SK-N-SH treated with all-trans-retinoic acid at 6 μM for 48 hours (cell line): Measurements from ENCODE around the gene CEACAM4.

Experiments
- ATAC-seq: fragments of 200-7000 bp; cut with Tn5 transposase; 3 replicates; pipeline ENCODE4 v1.9.1; 2020; ENCODE audit warnings: mild to moderate bottlenecking, moderate library complexity
- ARNTL ChIP-seq: fragments of 450-650 bp; formaldehyde crosslinking; IDR thresholded peaks from 2 replicates; pipeline ENCODE4 v1.5.0; 2020; ENCODE audit warnings: low read depth, mild to moderate bottlenecking, moderate library complexity, borderline replicate concordance
- BACH2 ChIP-seq: fragments of 250-450 bp; sonication (Bioruptor Pico); IDR thresholded peaks from 2 replicates; pipeline ENCODE4 v1.9.0; 2021; ENCODE audit warnings: mild to moderate bottlenecking, borderline replicate concordance
- CSDC2 ChIP-seq: fragments of 250-450 bp; sonication (Bioruptor Pico); IDR thresholded peaks from 2 replicates; pipeline ENCODE4 v1.5.0; 2020; ENCODE audit warnings: mild to moderate bottlenecking, moderate library complexity
- CSRNP3 ChIP-seq: fragments of 250-450 bp; sonication (Bioruptor Pico); IDR thresholded peaks from 2 replicates; pipeline ENCODE4 v1.5.1; 2021; ENCODE audit warnings: mild to moderate bottlenecking, moderate library complexity
- ESRRG ChIP-seq: fragments of 250-450 bp; sonication (Bioruptor Pico); IDR thresholded peaks from 2 replicates; pipeline ENCODE4 v1.6.1; 2021; ENCODE audit warnings: mild to moderate bottlenecking
- GLIS3 ChIP-seq: fragments of 250-450 bp; sonication (Bioruptor Pico); IDR thresholded peaks from 2 replicates; pipeline ENCODE4 v1.5.0; 2020; ENCODE audit warnings: mild to moderate bottlenecking, moderate library complexity
- ISL1 ChIP-seq: fragments of 250-450 bp; sonication (Bioruptor Pico); IDR thresholded peaks from 2 replicates; pipeline ENCODE4 v2.1.2; 2022; ENCODE audit warnings: mild to moderate bottlenecking, moderate library complexity
- PATZ1 ChIP-seq: fragments of 250-450 bp; sonication (Bioruptor Pico); IDR thresholded peaks from 2 replicates; pipeline ENCODE4 v1.8.0; 2020; ENCODE audit warnings: mild to moderate bottlenecking, moderate library complexity, borderline replicate concordance
- PPARA ChIP-seq: fragments of 250-450 bp; sonication (Bioruptor Pico); IDR thresholded peaks from 2 replicates; pipeline ENCODE4 v1.5.0; 2020; ENCODE audit warnings: mild to moderate bottlenecking, borderline replicate concordance
- RARB ChIP-seq: fragments of 250-450 bp; sonication (Bioruptor Pico); IDR thresholded peaks from 2 replicates; pipeline ENCODE4 v1.8.0; 2021; ENCODE audit warnings: mild to moderate bottlenecking, moderate library complexity
- SNAI2 ChIP-seq: fragments of 250-450 bp; sonication (Bioruptor Pico); IDR thresholded peaks from 2 replicates; pipeline ENCODE4 v1.5.0; 2020; ENCODE audit warnings: mild to moderate bottlenecking, moderate library complexity
- TCF4 ChIP-seq: fragments of 250-450 bp; sonication (Bioruptor Pico); IDR thresholded peaks from 2 replicates; pipeline ENCODE4 v1.8.0; 2021; ENCODE audit warnings: mild to moderate bottlenecking, moderate library complexity, borderline replicate concordance
- TOX ChIP-seq: fragments of 250-450 bp; sonication (Bioruptor Pico); IDR thresholded peaks from 2 replicates; pipeline ENCODE4 v1.8.0; 2021; ENCODE audit warnings: mild to moderate bottlenecking, moderate library complexity, borderline replicate concordance
- TSHZ2 ChIP-seq: fragments of 250-450 bp; sonication (Bioruptor Pico); IDR thresholded peaks from 2 replicates; pipeline ENCODE4 v1.5.0; 2020; ENCODE audit warnings: mild to moderate bottlenecking, moderate library complexity
- ZC3H10 ChIP-seq: fragments of 250-450 bp; sonication (Bioruptor Pico); IDR thresholded peaks from 2 replicates; pipeline ENCODE4 v1.5.1; 2021; ENCODE audit warnings: mild to moderate bottlenecking, moderate library complexity
- ZFP3 ChIP-seq: fragments of 250-450 bp; sonication (Bioruptor Pico); IDR thresholded peaks from 2 replicates; pipeline ENCODE4 v1.5.0; 2020; ENCODE audit warnings: mild to moderate bottlenecking, moderate library complexity
- ZFP30 ChIP-seq: fragments of 450-650 bp; formaldehyde crosslinking; IDR thresholded peaks from 2 replicates; pipeline ENCODE4 v1.5.0; 2022; ENCODE audit warnings: mild to moderate bottlenecking, moderate library complexity
- ZNF565 ChIP-seq: fragments of 450-650 bp; formaldehyde crosslinking; conservative IDR thresholded peaks from 2 replicates; pipeline ENCODE4 v1.5.0; 2020; ENCODE audit warnings: low read depth, mild to moderate bottlenecking, moderate library complexity
- ZNF70 ChIP-seq: fragments of 450-650 bp; formaldehyde crosslinking; IDR thresholded peaks from 2 replicates; pipeline ENCODE4 v1.5.0; 2020; ENCODE audit warnings: mild to moderate bottlenecking, moderate library complexity
- ZNF8 ChIP-seq: fragments of 450-650 bp; formaldehyde crosslinking; IDR thresholded peaks from 2 replicates; pipeline ENCODE4 v1.5.0; 2020; ENCODE audit warnings: mild to moderate bottlenecking, moderate library complexity
- TF ChIP-seq, protein P1 (sequence below): fragments of 250-450 bp; sonication (Bioruptor Pico); IDR thresholded peaks from 2 replicates; pipeline ENCODE4 v1.8.0; 2021; ENCODE audit warnings: low read depth, mild to moderate bottlenecking, moderate library complexity, borderline replicate concordance

The CEACAM4 gene

GRCh38 chr19:41587838-41588210, 39.0 kb downstream of the CEACAM4 start (continued):
- TF ChIP-seq SNAI2 (CRISPR knock-in tag) (no peak), RARB (CRISPR knock-in tag) (no peak), GLIS3 (CRISPR knock-in tag) (no peak)

- no peak for TF ChIP-seq ZFP3 (CRISPR knock-in tag)
- TF ChIP-seq BACH2 = no peak
- no peak for TF ChIP-seq ARNTL
- TF ChIP-seq PPARA (CRISPR knock-in tag) = no peak
- TF ChIP-seq RARB (CRISPR knock-in tag) = no peak
- TF ChIP-seq ZNF8 (CRISPR knock-in tag) = no peak
- TF ChIP-seq TSHZ2 (CRISPR knock-in tag) = no peak
- no peak for TF ChIP-seq PATZ1 (CRISPR knock-in tag)
- TF ChIP-seq, protein P1, sequence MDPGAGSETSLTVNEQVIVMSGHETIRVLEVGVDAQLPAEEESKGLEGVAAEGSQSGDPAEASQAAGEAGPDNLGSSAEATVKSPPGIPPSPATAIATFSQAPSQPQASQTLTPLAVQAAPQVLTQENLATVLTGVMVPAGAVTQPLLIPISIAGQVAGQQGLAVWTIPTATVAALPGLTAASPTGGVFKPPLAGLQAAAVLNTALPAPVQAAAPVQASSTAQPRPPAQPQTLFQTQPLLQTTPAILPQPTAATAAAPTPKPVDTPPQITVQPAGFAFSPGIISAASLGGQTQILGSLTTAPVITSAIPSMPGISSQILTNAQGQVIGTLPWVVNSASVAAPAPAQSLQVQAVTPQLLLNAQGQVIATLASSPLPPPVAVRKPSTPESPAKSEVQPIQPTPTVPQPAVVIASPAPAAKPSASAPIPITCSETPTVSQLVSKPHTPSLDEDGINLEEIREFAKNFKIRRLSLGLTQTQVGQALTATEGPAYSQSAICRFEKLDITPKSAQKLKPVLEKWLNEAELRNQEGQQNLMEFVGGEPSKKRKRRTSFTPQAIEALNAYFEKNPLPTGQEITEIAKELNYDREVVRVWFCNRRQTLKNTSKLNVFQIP = no peak
- TF ChIP-seq ZFP30 (CRISPR knock-in tag) = no peak
- no peak for TF ChIP-seq TCF4 (CRISPR knock-in tag)
- ATAC-seq = no peak
Observed at GRCh38 chr19:41587101-41587837, 39.6 kb downstream of the CEACAM4 start.

DNA sequence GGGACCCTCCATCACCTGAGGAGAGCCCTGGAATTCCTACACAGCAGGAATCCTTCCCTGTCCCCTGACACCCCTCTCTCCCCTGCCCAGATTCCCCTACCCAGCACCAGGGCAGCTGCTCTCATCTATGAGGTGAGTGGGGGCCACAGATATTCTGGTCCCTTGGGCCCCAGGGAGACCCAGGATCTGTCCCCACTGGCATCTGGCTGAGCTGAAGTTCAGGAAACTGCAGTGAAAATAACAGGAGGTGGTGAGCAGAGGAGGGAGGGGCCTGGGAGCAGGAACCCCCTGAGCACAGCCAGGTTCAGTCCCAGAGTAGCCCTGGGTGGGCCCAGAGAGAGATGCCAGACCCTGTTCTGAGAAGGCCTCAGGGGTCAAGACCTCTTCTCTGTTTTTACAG, 40.8 kb downstream of the CEACAM4 start:
- ATAC-seq = no peak
- TF ChIP-seq GLIS3 (CRISPR knock-in tag) (no peak), ISL1 (CRISPR knock-in tag) (no peak), ZNF565 (no peak), ZC3H10 (CRISPR knock-in tag) (no peak), CSRNP3 (no peak), ZNF8 (CRISPR knock-in tag) (no peak)
- TF ChIP-seq, protein P1 = no peak

DNA sequence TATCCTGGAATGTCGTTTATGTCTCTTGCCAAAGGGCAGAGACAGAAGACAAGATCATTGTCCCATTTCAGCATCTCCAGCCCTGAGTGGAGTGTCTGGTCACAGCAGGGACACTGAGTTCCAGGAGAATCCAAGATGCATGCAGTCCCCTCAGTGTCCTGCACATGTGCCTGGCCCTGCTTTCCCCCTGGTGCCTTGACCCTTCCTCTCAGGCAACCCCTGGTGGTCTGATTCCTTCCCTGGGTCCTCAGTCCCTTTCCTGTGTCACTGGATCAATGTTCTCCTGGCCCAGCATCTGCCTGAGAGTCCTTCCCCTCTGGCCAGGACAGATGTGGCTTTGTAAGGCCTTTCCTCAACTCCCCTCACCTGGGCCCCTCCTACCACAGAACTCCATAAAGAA, 41.9 kb downstream of the CEACAM4 start:
- ATAC-seq = no peak
- TF ChIP-seq ESRRG (CRISPR knock-in tag) (no peak), ZNF8 (CRISPR knock-in tag) (no peak), ZNF565 (no peak), TOX (no peak), CSDC2 (CRISPR knock-in tag) (no peak), GLIS3 (CRISPR knock-in tag) (no peak), ZNF70 (no peak), RARB (CRISPR knock-in tag) (no peak), PATZ1 (CRISPR knock-in tag) (no peak), ZFP3 (CRISPR knock-in tag) (no peak), CSRNP3 (no peak), ARNTL (no peak), BACH2 (no peak)
- TF ChIP-seq, protein P1 = no peak
- TF ChIP-seq, all 23 proteins: peak for 0
